Measurements from ENCODE around the gene MTX1.
"Not testable (repeated sequence)": the region's sequence is repeated elsewhere in the genome, so short reads cannot be mapped to it uniquely, and the experiment has no call there.

MTX1 gene

GRCh38 chr1:155208541-155209311 is at the start of gene MTX1:
Gene MTX1 (plus strand): TSS chr1:155208695. CDS start chr1:155208805, 110 bp downstream.
- DNase-seq (ENCODE audit: low read depth) = peak; percentile 80

DNA sequence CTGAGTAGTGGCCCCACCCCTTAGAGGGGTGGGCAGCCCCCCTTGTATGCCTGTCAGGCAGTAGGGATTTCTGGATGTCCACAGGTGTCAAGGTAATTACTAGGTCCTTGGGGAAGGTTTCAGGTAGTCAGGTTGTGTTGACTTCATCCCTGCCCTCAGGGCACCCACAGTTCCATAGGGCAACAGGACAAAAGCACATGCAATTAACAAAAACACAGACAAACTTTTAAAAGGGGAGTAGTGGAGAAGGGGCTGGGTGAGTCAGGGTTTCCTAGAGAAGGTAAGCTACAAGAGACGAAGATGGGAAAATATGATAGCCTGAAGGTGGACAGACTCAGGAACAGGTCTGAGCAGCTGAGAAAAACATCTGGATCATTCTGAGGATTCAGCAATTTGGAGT is 49.5 kb upstream of the MTX1 start:
- no peak for DNase-seq (ENCODE audit: low read depth)

DNA sequence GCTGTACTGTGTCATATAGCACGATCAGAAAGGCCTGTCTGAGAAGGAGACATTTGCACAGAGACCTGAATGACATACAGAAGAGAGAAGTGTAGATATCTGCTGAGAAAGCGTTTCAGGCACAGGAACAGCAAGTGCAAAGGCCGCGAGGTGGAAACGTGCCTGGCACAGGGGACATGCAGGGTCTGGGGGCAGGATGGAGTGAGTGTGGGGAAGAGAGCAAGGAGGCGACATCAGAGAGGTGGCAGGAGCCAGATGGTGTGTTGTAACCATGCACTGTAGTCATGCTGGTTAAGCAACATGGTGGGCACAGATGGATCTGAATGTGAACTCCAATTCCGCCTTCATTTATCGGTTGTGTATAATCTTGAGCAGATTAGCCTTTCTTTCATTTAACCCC is 48.4 kb upstream of the MTX1 start:
- DNase-seq (ENCODE audit: low read depth) = no peak

DNA sequence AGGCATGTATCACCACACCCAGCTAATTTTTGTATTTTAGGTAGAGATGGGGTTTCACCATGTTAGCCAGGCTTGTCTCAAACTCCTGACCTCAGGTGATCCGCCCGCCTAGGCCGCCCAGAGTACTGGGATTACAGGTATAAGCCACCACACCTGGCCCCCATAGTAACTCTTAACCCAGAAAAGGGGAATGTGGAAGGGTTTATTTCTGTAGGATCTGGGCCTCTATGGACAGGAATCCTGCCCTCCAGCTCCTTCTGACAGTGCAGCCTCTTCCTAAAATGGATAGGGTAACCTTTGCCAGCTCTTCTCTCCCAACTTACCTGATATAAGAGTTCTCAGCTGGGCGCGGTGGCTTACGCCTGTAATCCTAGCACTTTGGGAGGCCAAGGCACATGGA is 45.9 kb upstream of the MTX1 start:
- DNase-seq (ENCODE audit: low read depth) = not testable (repeated sequence)

DNA sequence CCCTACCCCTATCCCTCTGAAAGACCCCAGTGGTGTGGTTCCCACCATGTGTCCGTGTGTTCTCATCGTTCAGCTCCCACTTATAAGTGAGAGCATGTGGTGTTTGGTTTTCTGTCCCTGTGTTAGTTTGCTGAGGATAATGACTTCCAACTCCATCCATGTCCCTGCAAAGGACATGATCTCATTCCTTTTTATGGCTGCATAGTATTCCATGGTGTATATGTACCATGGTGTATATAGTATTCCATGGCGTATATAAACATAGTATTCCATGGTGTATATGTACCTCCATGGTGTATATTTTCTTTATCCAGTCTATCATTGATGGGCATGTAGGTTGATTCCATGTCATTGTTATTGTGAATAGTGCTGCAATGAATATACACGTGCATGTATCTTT is 44.7 kb upstream of the MTX1 start:
- not testable (repeated sequence) for DNase-seq (ENCODE audit: low read depth)

DNA sequence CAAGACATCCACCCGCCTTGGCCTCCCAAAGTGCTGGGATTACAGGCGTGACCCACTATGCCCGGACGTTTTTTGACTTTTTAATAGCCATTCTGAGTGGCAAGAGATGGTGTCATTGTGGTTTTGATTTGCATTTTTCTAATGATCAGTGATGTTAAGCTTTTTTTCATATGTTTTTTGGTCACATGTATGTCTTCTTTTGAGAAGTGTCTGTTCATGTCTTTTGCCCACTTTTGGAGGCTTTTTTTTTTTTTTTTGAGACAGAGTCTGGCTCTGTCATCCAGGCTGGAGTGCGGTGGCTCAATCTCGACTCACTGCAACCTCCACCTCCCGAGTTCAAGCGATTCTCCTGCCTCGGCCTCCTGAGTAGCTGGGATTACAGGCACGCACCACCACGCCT is 43.9 kb upstream of the MTX1 start:
- not testable (repeated sequence) for DNase-seq (ENCODE audit: low read depth)

DNA sequence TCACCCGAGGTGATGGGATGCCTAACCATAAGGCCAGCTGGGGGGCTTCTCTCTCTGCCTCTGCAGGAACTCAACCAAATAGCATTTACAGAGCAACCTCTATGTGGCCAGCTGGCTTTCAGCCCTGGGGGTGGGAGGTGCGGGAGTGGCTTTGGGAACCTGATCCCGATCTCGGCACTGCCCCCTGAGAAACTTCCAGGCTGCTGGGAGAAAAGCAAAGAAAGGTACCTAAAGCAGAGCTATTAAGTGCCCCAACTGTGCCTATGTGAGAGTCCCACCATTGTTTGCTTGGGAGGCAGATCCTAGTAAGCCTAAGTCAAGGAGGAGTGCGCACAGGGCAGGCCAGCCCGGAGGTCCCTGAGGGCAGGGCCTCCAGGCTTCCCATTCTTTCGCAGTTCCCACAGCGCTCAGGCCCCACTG is 42.4 kb upstream of the MTX1 start:
- no peak for DNase-seq (ENCODE audit: low read depth)

DNA sequence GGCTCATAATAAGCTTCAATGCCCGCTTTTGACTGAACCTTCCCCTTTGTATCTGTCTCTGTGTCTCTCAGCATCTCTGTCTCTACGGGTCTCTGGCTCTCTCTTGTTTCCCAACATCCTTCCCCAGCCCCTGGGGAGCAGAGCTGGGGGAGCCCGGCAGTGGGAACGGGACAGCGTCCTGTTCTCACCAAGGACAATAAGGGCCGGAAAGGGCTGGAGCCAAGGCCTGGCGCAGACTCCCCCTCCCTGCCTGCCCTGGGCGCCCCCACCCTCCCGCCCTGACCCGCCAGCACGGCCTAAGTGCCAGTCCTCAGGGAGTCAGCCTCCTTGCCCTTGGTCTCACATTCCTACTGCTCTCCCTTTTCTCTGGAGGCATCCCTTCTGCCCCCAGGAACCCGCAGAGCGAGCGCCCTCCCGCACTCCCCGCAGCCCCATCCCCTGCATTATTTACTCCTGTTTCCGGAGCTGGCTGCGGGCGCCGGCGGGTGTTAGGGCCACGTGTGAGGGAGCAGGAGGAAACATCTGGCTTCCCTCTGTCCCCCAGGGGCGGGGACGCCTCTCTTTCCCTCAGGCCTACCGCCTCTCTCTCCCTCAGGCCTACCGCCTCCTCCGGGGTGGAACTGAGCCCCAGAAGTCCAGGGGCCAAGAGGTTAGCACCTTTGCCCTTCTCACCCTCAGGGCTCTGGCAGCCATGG is 41.9 kb upstream of the MTX1 start:
- no peak for DNase-seq (ENCODE audit: low read depth)

DNA sequence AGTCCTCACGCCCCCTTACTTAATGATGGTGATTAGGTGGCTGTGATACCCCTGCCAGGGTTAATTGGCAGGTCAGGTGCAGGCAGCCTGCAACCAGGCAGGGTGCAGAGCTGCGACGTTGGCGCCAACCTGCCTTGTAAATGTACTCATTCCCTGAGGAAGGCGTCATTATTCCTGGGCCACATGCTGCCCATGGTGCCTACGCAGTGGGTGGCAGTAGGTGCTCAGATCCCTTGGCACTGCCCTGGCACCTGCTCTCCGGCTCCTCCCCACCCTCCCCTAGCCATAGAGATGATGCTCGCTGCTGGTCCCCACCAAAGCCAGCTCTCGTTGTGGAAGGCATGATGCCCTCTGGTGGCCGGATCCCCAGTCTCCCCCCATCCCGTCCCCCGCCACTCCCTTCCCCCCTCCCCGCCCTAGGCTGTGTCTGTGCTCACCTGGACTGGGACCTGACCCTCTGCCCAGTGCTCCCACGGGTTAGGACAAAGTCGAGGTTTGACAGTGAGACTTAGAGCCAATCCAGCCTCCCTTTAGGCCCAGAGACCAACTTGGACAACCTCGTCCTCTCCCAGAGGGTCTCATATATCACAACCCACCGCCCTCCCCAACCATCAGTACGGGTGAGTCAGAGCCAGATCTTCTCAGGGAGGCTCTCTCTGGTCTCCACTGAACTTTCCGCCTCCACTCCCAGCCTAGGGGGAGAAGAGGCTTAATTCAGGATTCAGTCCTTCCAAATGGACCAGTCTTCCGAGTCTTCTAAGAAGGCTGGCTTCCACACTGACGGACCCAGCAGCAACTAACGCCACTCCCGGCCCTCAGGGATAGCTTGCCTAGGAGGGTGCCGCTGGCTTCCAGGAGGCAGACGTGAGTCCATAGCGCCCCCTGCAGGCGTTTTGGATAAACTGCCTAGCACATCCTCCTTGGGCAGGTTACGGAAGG is 41.1 kb upstream of the MTX1 start:
- DNase-seq (ENCODE audit: low read depth) = peak; percentile 70

- DNase-seq (ENCODE audit: low read depth) = not testable (repeated sequence)
Measured at GRCh38 chr1:155168105-155168445, 40.4 kb upstream of the MTX1 start.

DNA sequence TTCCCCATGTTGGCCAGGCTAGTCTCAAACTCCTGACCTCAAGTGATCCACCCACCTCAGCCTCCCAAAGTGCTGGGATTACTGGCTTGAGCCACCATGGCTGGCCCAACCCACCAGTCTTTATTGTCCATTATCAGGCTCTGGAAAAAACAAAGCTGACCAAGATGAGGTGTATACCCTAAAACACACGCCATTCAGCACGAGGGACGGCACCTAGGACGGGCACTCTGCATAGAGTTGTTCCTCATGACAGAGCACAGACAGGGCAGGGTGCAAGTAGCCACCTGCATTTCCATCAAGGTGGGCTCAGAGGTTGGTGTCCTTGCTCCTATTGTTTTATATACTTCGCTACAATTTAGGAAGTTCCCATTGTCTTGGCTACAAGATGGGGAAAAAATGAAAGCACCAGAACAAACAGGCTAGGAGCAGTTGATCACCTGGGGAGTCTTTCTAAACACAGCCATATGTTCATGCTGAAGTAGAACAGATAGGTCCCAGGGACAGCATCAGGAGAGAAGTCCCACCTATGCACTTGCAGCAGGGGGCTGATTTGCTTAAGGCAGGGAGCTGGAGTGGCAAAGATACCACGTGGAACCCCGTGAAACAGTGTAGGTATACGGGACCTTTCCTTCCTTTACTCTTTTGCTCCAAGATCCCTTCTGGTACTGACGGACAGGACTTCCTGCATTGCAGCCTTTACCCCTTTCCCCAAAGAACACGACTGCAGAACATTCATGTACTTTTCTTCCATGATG is 39.9 kb upstream of the MTX1 start:
- no peak for DNase-seq (ENCODE audit: low read depth)

DNA sequence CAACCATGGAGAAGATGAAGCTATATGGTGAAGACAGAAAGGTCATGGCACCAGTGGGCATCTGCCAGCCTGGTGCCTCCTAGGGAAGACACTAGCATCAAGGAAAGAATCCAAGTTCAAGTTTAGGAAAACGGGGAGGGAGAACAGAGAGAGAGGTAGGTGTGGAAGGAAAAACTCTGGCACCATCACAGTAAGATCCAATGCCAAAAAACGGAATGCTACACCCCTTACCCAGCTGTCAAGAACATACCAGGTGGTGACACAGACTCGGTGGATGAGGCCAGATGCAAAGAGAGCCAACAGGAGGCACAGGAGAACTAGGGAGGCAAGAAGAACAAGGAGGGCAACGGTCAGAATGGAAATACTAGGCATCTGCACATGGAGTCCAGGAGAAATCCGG is 39.0 kb upstream of the MTX1 start:
- DNase-seq (ENCODE audit: low read depth) = no peak

GRCh38 chr1:155170101-155170785 is 38.3 kb upstream of the MTX1 start:
- DNase-seq (ENCODE audit: low read depth) = no peak

DNA sequence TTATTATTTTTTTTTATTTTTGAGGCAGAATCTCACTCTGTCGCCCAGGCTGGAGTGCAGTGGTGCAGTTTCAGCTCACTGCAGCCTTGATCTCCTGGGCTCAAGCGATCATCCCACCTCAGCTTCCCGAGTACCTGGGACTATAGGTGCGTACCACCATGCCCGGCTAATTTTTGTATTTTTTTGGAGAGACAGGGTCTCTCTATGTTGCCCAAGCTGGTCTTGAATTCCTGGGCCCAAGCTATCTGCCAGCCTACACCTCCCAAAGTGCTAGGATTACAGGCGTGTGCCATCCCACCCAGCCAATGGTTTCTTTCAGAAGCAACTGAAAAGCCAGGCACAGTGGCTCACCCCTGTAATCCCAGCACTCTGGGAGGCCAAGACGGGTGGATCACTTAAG is 37.7 kb upstream of the MTX1 start:
- DNase-seq (ENCODE audit: low read depth) = no peak

DNA sequence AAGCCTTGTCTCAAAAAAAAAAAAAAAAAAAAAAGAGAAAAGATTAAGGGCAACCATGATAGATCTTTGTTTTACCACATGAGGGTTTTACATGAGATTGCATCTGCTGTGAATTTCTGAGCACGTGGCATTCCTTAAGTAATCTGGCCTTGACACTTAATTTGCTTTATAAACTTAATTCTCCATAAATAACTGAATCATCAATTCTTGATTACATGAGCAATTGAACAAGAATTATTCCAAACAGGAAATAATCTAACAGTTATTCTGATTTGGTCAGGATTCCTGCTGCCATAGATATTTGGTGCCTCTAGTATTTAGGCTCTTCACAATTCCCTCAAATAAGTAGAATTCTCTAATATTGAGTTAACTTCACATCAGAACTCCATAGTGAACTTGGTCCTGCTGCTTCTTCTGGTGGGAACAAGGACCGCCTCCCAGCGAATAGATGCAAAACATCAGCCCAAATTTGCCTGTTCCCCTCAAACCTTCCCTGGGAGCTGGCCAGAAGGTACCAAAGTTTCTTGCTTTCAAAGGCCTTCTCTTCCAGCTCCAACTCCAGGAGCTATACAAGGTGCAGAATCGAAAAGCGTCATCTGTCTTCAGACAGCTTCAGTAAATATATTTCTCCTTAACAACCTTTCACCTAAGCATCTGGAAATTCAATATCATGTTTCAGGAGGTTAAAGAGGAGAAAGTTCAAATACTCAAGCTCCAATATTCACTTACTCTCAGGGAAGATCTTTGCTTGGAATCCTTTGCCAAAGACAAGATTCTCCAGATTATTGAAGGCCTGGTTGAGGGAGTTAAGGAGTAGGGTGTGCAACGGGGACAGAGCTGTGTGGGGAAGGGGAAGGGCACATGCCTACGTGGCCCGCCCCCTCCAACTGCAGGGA is 36.4 kb upstream of the MTX1 start:
- DNase-seq (ENCODE audit: low read depth) = no peak

DNA sequence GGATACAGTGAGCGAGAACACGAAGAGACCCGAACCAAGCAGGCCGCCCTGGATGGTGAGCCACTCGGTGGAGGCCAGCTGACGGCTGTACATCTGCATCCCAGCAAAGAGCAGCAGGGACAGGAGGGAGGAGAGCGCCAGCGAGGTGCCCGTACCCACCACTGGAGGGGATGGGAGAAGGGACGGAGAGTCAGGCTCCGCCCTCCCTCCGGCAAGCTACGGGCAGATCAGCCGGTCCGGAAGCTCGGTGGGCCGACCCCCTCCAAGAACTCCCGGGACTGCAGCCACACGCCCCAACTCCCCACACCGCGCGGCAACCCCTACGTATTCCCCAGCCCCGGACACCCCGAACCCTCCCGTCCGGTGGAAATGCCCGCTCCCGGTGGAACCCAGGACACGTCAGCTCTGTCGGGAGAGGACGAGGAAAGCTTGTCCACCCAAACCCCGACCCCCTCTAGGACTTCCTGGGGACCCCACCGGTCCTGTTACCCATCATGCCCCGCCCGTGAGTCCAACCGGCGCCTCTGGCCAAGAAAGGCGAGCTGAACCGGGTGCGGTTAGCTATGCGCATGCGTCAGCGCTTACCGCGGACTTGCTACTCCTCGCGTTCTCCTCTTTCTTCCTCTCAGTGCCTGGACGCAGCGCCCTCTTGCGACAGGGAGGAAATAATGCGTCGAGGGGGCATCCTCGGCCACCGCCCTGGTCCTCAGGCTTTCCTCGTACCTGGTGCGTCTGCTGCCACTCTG is 35.6 kb upstream of the MTX1 start, which contains the start of gene KRTCAP2:
KRTCAP2 (minus strand) TSS at position 573 of the 746 bp plus-strand sequence; CDS start at position 493, 80 bp downstream.
- DNase-seq (ENCODE audit: low read depth) = peak; percentile 91

DNA sequence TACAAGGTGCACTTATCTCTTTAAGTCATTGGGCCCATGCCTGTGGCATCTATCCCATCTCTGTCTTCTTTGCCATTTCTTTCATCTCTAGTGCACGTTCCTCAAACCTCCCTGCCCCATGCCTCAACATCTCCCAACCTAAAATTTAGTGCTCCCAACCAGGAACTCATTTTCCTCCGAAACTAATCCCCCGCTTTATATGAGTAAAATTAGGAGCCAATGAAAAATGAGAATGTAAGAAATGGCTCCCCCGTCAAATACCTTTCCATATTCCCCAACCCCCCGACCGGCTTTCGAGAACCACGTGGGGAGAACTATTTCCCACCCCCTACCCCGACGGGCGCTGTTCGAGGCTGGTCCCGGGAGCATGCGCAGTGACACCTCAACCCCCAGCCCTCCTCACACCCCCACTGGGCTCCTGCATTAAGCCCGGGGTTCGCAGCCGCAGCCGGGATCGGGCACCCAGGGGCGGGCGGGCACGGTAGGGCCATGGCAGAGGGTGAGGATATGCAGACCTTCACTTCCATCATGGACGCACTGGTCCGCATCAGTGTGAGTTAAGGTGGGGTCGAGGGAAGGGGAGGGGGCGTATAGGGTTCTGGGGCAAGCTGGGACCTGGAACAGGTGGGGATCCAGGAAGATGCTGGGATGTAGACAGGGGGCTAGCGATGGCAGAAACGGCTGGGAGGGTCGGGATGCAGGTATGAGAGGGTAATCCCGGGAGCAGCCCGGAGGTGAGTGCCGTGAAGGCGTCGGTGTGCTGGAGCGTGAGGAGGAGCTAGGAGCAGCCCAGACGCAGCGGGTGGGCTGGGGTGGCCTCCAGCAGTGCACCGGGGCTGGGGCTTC is 34.8 kb upstream of the MTX1 start, which contains the start of gene TRIM46:
TRIM46 (plus strand) TSS at position 372 of the 846 bp plus-strand sequence; CDS start at position 490, 118 bp downstream.
- DNase-seq (ENCODE audit: low read depth) = peak; percentile 39

Measured in activated T-helper 1 cell treated with Interleukin-2 at 50 U/mL for 16 hours (primary cell).